Stimulated activated CD8-positive, alpha-beta memory T cell treated with anti-CD3 and anti-CD28 coated beads, Interleukin-7, amount 100 ng/mL, for 24 hours (primary cell): ENCODE results near the gene ADGRG6.

Source experiments
- DNase-seq: peaks from one replicate; pipeline ENCODE4 v3.0.0-alpha.2; 2020; ENCODE audit warnings: low read depth

The ADGRG6 gene

GRCh38 chr6:142291512-142291911, 10.3 kb upstream of the ADGRG6 start:
- no peak for DNase-seq

GRCh38 chr6:142292166-142292924, 9.5 kb upstream of the ADGRG6 start:
- DNase-seq = no peak

- no peak for DNase-seq
Measured at GRCh38 chr6:142293121-142293520, 8.7 kb upstream of the ADGRG6 start.

GRCh38 chr6:142294679-142295078, 7.1 kb upstream of the ADGRG6 start:
- DNase-seq = no peak

GRCh38 chr6:142296975-142297604, 4.7 kb upstream of the ADGRG6 start:
- DNase-seq = no peak

GRCh38 chr6:142297605-142297995, 4.2 kb upstream of the ADGRG6 start:
- no peak for DNase-seq

- DNase-seq = no peak
Measured at GRCh38 chr6:142297996-142298753, 3.6 kb upstream of the ADGRG6 start.

GRCh38 chr6:142300302-142300701, 1.5 kb upstream of the ADGRG6 start:
- no peak for DNase-seq

- no peak for DNase-seq
Measured at GRCh38 chr6:142300758-142301650, 803 bp upstream of the ADGRG6 start.

- no peak for DNase-seq
Measured at GRCh38 chr6:142302421-142303175, 791 bp downstream of the ADGRG6 start.

- DNase-seq = no peak
Measured at GRCh38 chr6:142303176-142303533, 1.3 kb downstream of the ADGRG6 start.

- DNase-seq = no peak
Measured at GRCh38 chr6:142304241-142304640, 2.4 kb downstream of the ADGRG6 start.

- no peak for DNase-seq
Measured at GRCh38 chr6:142306736-142307135, 4.9 kb downstream of the ADGRG6 start.

- DNase-seq = no peak
Measured at GRCh38 chr6:142307963-142308748, 6.3 kb downstream of the ADGRG6 start.

- no peak for DNase-seq
Measured at GRCh38 chr6:142309426-142309825, 7.6 kb downstream of the ADGRG6 start.

GRCh38 chr6:142313284-142313683, 11.5 kb downstream of the ADGRG6 start:
- no peak for DNase-seq

GRCh38 chr6:142316791-142317368, 15.1 kb downstream of the ADGRG6 start:
- DNase-seq = no peak

- no peak for DNase-seq
Measured at GRCh38 chr6:142318714-142319113, 16.9 kb downstream of the ADGRG6 start.

- no peak for DNase-seq
Measured at GRCh38 chr6:142320366-142320765, 18.6 kb downstream of the ADGRG6 start.

- DNase-seq = no peak
Measured at GRCh38 chr6:142321451-142321850, 19.6 kb downstream of the ADGRG6 start.
